GOT3 (cell line): ENCODE results near the gene JUND.

ENCODE experiments used
- DNase-seq: peaks from one replicate; lab custom pipeline; 2025; ENCODE audit warnings: mixed read lengths; lab: John Stamatoyannopoulos, UW

Gene JUND

GRCh38 chr19:18234194-18234593 is 47.2 kb downstream of the JUND start:
- DNase-seq = no peak

DNA sequence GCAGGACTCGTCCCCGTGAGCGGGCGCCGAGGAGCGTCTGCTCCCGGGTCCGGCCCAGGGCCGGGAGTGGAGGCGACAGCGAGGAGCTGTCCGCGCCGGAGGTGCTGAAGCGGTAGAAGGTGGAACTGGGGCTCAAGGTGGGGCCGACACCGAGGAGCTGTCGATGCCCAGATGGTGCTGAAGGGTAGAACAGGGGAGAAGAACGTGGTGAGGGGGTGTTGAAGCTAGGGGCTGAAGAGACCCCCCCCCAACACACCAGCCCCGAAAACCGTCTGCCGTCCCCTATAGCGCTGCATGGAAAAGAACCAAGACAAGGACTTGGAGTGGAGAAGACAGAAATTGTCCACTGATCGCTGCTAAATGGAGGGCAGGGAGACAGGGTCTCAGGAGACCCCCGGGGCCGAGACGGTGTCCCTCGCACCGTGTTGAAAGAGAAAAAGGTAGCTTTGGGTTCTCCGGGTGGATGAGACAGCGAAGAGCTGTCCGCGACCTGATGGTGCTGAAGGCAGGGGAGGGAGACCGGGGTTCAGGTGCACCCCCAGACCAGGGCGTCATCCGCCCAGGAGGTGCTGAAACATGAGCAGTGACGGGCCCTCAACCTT is 48.1 kb downstream of the JUND start:
- no peak for DNase-seq

- no peak for DNase-seq
Measured at GRCh38 chr19:18232540-18233223, 48.7 kb downstream of the JUND start.

- DNase-seq = no peak
Measured at GRCh38 chr19:18231775-18232174, 49.6 kb downstream of the JUND start.

GRCh38 chr19:18230941-18231734 is 50.3 kb downstream of the JUND start:
- DNase-seq = no peak

GRCh38 chr19:18229915-18230314 is 51.5 kb downstream of the JUND start:
- DNase-seq = no peak
